CD14-positive monocyte (primary cell): ENCODE measurements around the gene SETD1A. TPM values are rescaled to one million over a fixed set of nuclear protein-coding genes. Genes with fewer than 3 reads are reported as not detected.

Experiments
- DNase-seq, 3 donors: peaks; one replicate each; pipeline ENCODE4 v3.0.0-alpha.2; 2011 to 2022
- H2AFZ ChIP-seq: 2 replicates; pipeline ENCODE4 v1.6.0; 2012; ENCODE audit warnings: mild to moderate bottlenecking, low read depth, low read length, inconsistent platforms; ENCODE audit not compliant: insufficient read depth, poor library complexity, severe bottlenecking
- H3K27ac ChIP-seq, 2 donors: 1 replicate in 1 of 2; 2 replicates in 1 of 2; pipeline ENCODE4 v1.5.1; 2012 to 2013; ENCODE audit warnings: low read length in 2 of 2, control low read depth in 1 of 2, inconsistent platforms in 1 of 2, low read depth in 1 of 2, mild to moderate bottlenecking in 1 of 2
- H3K27me3 ChIP-seq, 2 donors: one replicate each; pipeline versions ENCODE4 v1.6.0 to v1.6.1; 2011 to 2013; ENCODE audit warnings: low read length in 2 of 2; ENCODE audit not compliant: control insufficient read depth in 2 of 2, insufficient read depth in 2 of 2
- H3K36me3 ChIP-seq, 2 donors: replicated peaks in 1 of 2; 1 replicate in 1 of 2; 2 replicates in 1 of 2; pipeline versions ENCODE4 v1.5.1 to v1.6.1; 2012 to 2013; ENCODE audit warnings: low read length in 2 of 2, control low read depth in 1 of 2, inconsistent platforms in 1 of 2, mild to moderate bottlenecking in 1 of 2; ENCODE audit not compliant: insufficient read depth in 2 of 2, control insufficient read depth in 1 of 2
- H3K4me1 ChIP-seq, 2 donors: 1 replicate in 1 of 2; 2 replicates in 1 of 2; pipeline versions ENCODE4 v1.5.1 to v1.6.1; 2012 to 2013; ENCODE audit warnings: low read length in 2 of 2, control low read depth in 1 of 2, inconsistent platforms in 1 of 2, mild to moderate bottlenecking in 1 of 2, moderate library complexity in 1 of 2; ENCODE audit not compliant: insufficient read depth in 2 of 2, control insufficient read depth in 1 of 2
- H3K4me2 ChIP-seq: replicated peaks from 2 replicates; pipeline ENCODE3; 2012; ENCODE audit warnings: low read length, moderate library complexity, mild to moderate bottlenecking; ENCODE audit not compliant: poor library complexity, severe bottlenecking; ENCODE audit errors: extremely low read depth
- H3K4me3 ChIP-seq, 3 experiments: fragments of 200-600 bp in 1 of 3; sonication (generic) in 1 of 3; replicated peaks in 1 of 3; 1 replicate in 2 of 3; 2 replicates in 1 of 3; pipeline ENCODE4 v1.5.1; 2011 to 2013; ENCODE audit warnings: low read length in 3 of 3, mild to moderate bottlenecking in 3 of 3, control low read depth in 2 of 3, low read depth in 2 of 3, inconsistent platforms in 1 of 3, moderate library complexity in 1 of 3
- H3K79me2 ChIP-seq: 2 replicates; pipeline ENCODE4 v1.6.0; 2012; ENCODE audit warnings: mild to moderate bottlenecking, control low read depth, inconsistent platforms, low read length, moderate library complexity; ENCODE audit not compliant: insufficient read depth
- H3K9ac ChIP-seq: 2 replicates; pipeline ENCODE4 v1.6.0; 2017; ENCODE audit warnings: low read length, mild to moderate bottlenecking; ENCODE audit not compliant: insufficient read depth, poor library complexity, severe bottlenecking
- H3K9me3 ChIP-seq, 2 donors: replicated peaks in 1 of 2; 1 replicate in 1 of 2; 2 replicates in 1 of 2; pipeline versions ENCODE4 v1.5.1 to v1.6.1; 2012 to 2013; ENCODE audit warnings: low read length in 2 of 2, control low read depth in 1 of 2; ENCODE audit not compliant: control insufficient read depth in 1 of 2, insufficient read depth in 1 of 2
- H4K20me1 ChIP-seq: 2 replicates; pipeline ENCODE4 v1.6.0; 2012; ENCODE audit warnings: mild to moderate bottlenecking, low read length, control low read depth, moderate library complexity; ENCODE audit not compliant: insufficient read depth
- H3K27ac Mint-ChIP-seq, 7 donors: one replicate each; pipeline ENCODE4 v1.8.0; 2020; ENCODE audit warnings: mild to moderate bottlenecking in 7 of 7, mixed read lengths in 7 of 7, moderate library complexity in 6 of 7, inconsistent platforms in 2 of 7
- H3K27me3 Mint-ChIP-seq, 3 donors: one replicate each; pipeline ENCODE4 v1.8.0; 2021 to 2022; ENCODE audit warnings: low read depth in 3 of 3, mild to moderate bottlenecking in 3 of 3, mixed read lengths in 3 of 3, moderate library complexity in 3 of 3, inconsistent platforms in 1 of 3
- H3K36me3 Mint-ChIP-seq, 2 donors: one replicate each; pipeline ENCODE4 v1.8.0; 2020; ENCODE audit warnings: mixed read lengths in 2 of 2, inconsistent platforms in 1 of 2, mild to moderate bottlenecking in 1 of 2
- H3K4me1 Mint-ChIP-seq: one replicate; pipeline ENCODE4 v1.8.0; 2020; ENCODE audit warnings: mild to moderate bottlenecking, mixed read lengths
- H3K4me3 Mint-ChIP-seq, 2 donors: one replicate each; pipeline ENCODE4 v1.8.0; 2020; ENCODE audit warnings: mild to moderate bottlenecking in 2 of 2, mixed read lengths in 2 of 2, moderate library complexity in 1 of 2
- H3K9me3 Mint-ChIP-seq, 7 donors: one replicate each; pipeline ENCODE4 v1.8.0; 2020 to 2022; ENCODE audit warnings: mixed read lengths in 7 of 7, mild to moderate bottlenecking in 6 of 7, moderate library complexity in 6 of 7, inconsistent platforms in 2 of 7
- CTCF ChIP-seq: fragments of 200-600 bp; IDR thresholded peaks from one replicate; pipeline ENCODE4 v1.8.0; 2022; ENCODE audit warnings: antibody characterized with exemption, mild to moderate bottlenecking
- WGBS: methylation state at CpG from one replicate; pipeline ENCODE4 v1.1.5; 2013; ENCODE audit warnings: missing lambda C conversion rate; ENCODE audit not compliant: insufficient coverage; 5-methylcytosine and 5-hydroxymethylcytosine counted together
- intact Hi-C, 2 donors: fragments of 100-400 bp; cut with micrococcal nuclease; formaldehyde crosslinking; loops; one replicate each; pipeline versions ENCODE4 v1.15.0 to v1.15.1; 2023
- polyA plus RNA-seq, 3 donors: library from polyadenylated mRNA; depleted of rRNA in 1 of 3; unstranded in 2 of 3; stranded (reverse) in 1 of 3; fragments of 300-500 nt in 2 of 3; fragments of >200 nt in 1 of 3; fragmentation: Illumina TruSeq in 2 of 3; gene quantifications; 1 replicate in 2 of 3; 2 replicates in 1 of 3; pipeline ENCODE4 v1.2.3, GENCODE V29; 2012 to 2021

The SETD1A gene
- polyA plus RNA-seq, 3 donors = 0.16 to 6.6 (median 1.3) TPM

GRCh38 chr16:30918614-30919013, 38.9 kb upstream of the SETD1A start:
- Mint-ChIP-seq H3K27me3 (peaks cover 0 to 4% (median 0%) of the 10 kb centered on the region in 3 donors), H3K4me3 (no peak overlapping the region), H3K36me3 (no peaks in the 10 kb centered on the region), H3K27ac (peak overlapping the region in 5 of 7 donors; percentile 5 to 86 (median 72)), H3K4me1 (peaks cover 17% of the 10 kb centered on the region), H3K9me3 (peaks cover 4 to 9% (median 6%) of the 10 kb centered on the region in 7 donors)
- Histone ChIP-seq H2AFZ (no peak overlapping the region), H3K4me3 (no peak overlapping the region), H3K4me2 (no peak overlapping the region), H3K79me2 (no peaks in the 10 kb centered on the region), H3K9me3 (peaks cover 0 to 5% of the 10 kb centered on the region in 2 donors), H4K20me1 (no peaks in the 10 kb centered on the region), H3K27ac (peak overlapping the region; percentile 28 to 32), H3K36me3 (no peaks in the 10 kb centered on the region), H3K9ac (no peak overlapping the region), H3K4me1 (peaks cover 8 to 15% of the 10 kb centered on the region in 2 donors), H3K27me3 (no peaks in the 10 kb centered on the region)
- DNase-seq = no peak
- intact Hi-C loops = no loop called here
- no peak for TF ChIP-seq CTCF
- WGBS = 14% methylated on average over 1 of the region's 1 CpG

GRCh38 chr16:30920891-30921290, 36.7 kb upstream of the SETD1A start:
- peaks cover under 1 to 2% of the 10 kb centered on the region in 2 donors for H3K36me3 Mint-ChIP-seq
- H3K79me2 ChIP-seq = no peaks in the 10 kb centered on the region
- H3K27ac ChIP-seq = no peak overlapping the region
- H3K4me1 ChIP-seq = peaks cover 12 to 25% of the 10 kb centered on the region in 2 donors
- 80% methylated on average over 1 of the region's 2 CpGs for WGBS
- no peaks in the 10 kb centered on the region for H4K20me1 ChIP-seq
- H3K27me3 ChIP-seq = no peaks in the 10 kb centered on the region
- no peak for DNase-seq
- H2AFZ ChIP-seq = peak overlapping the region; percentile 83
- H3K4me2 ChIP-seq = no peak overlapping the region
- peaks cover 0 to 2% of the 10 kb centered on the region in 2 donors for H3K36me3 ChIP-seq
- peaks cover 4 to 9% (median 6%) of the 10 kb centered on the region in 7 donors for H3K9me3 Mint-ChIP-seq
- H3K4me3 ChIP-seq = no peak overlapping the region
- H3K27ac Mint-ChIP-seq = peak overlapping the region in 2 of 7 donors; percentile 30 to 58
- peaks cover 0 to 4% (median 0%) of the 10 kb centered on the region in 3 donors for H3K27me3 Mint-ChIP-seq
- peaks cover 0 to 5% of the 10 kb centered on the region in 2 donors for H3K9me3 ChIP-seq
- peaks cover 25% of the 10 kb centered on the region for H3K4me1 Mint-ChIP-seq
- intact Hi-C loops = loop anchor here (1.0 to 10.0 kb wide), 5 partner anchors 76 to 266 kb away; partner anchors contain the start of genes CFAP119 (in 1 of the 2), FBRS (in 1 of the 2), PRR14 (in 1 of the 2) and RNF40 (in 1 of the 2)
- no peak overlapping the region for H3K9ac ChIP-seq
- no peak for TF ChIP-seq CTCF
- no peak overlapping the region for H3K4me3 Mint-ChIP-seq
